ENCODE measurements around the gene EPHB2.

- TF ChIP-seq MAX (IDR thresholded peaks at IDR 0.05) = no peak
- TF ChIP-seq PBX3 (IDR thresholded peaks at IDR 0.05) = no peak
- TF ChIP-seq USF2 (IDR thresholded peaks at IDR 0.05) = no peak
- no peak for TF ChIP-seq CTCF (IDR thresholded peaks at IDR 0.05)
- no peak for TF ChIP-seq POLR2A (IDR thresholded peaks at IDR 0.05; ENCODE audit: low read length)
- TF ChIP-seq GATA3 (IDR thresholded peaks at IDR 0.05; ENCODE audit: borderline replicate concordance) = no peak
- no peak for TF ChIP-seq HOXB5 (CRISPR knock-in tag; IDR thresholded peaks at IDR 0.05)
- TF ChIP-seq NR3C1 (IDR thresholded peaks at IDR 0.05) = no peak
- TF ChIP-seq RFX5 (IDR thresholded peaks at IDR 0.05) = no peak
- TF ChIP-seq EP300 (IDR thresholded peaks at IDR 0.05) = no peak
Measured at GRCh38 chr1:22839806-22840205, 129.2 kb downstream of the EPHB2 start.
